IMR-90 (cell line): Measurements from ENCODE around the gene PAPSS2. TPM values are rescaled to one million over a fixed set of nuclear protein-coding genes. Genes with fewer than 3 reads are reported as not detected.

ENCODE experiments used
- ATAC-seq: fragments of 200-7000 bp; cut with Tn5 transposase; 2 replicates; pipeline ENCODE4 v1.9.1; 2020; ENCODE audit warnings: low read depth, mild to moderate bottlenecking, moderate library complexity
- BruUV-seq: library from RNA; stranded (reverse); fragments of 400-500 nt; replicated peaks from 2 replicates; lab custom pipeline; 2021; lab: Mats Ljungman, UMichigan
- CTCF ChIA-PET: fragments of 300-600 bp; formaldehyde crosslinking; extraction: SDS; loops from one replicate; lab custom pipeline; 2021; ENCODE audit warnings: antibody characterized with exemption; lab: Yijun Ruan, JAX
- POLR2A ChIA-PET: fragments of 300-600 bp; sonication (Branson Sonifier 250); formaldehyde crosslinking; loops from one replicate; lab custom pipeline; 2022; ENCODE audit warnings: antibody characterized with exemption; ENCODE audit not compliant: unreplicated experiment; lab: Charles Lee
- DNase-seq: peaks from one replicate; pipeline ENCODE4 v3.0.0; 2013
- H2AFZ ChIP-seq: replicated peaks from 2 replicates; pipeline ENCODE3; 2013; ENCODE audit warnings: low read length, mild to moderate bottlenecking; ENCODE audit not compliant: poor library complexity
- H2AK5ac ChIP-seq: 2 replicates; pipeline ENCODE4 v1.6.1; 2013; ENCODE audit warnings: low read depth, low read length, inconsistent platforms
- H2AK9ac ChIP-seq: replicated peaks from 2 replicates; pipeline ENCODE3; 2013; ENCODE audit warnings: mild to moderate bottlenecking, low read depth, low read length, moderate library complexity; ENCODE audit not compliant: poor library complexity
- H2BK120ac ChIP-seq: 2 replicates; pipeline ENCODE4 v1.6.1; 2013; ENCODE audit warnings: low read depth, low read length, inconsistent platforms
- H2BK15ac ChIP-seq: 3 replicates; pipeline ENCODE4 v1.6.1; 2013; ENCODE audit warnings: low read depth, low read length, inconsistent platforms
- H2BK20ac ChIP-seq: 2 replicates; pipeline ENCODE4 v1.6.1; 2013; ENCODE audit warnings: low read depth, mild to moderate bottlenecking, inconsistent platforms, low read length, moderate library complexity
- H2BK5ac ChIP-seq: 2 replicates; pipeline ENCODE4 v1.6.1; 2013; ENCODE audit warnings: mild to moderate bottlenecking, low read depth, low read length, inconsistent platforms; ENCODE audit not compliant: poor library complexity, severe bottlenecking
- H3K14ac ChIP-seq: replicated peaks from 2 replicates; pipeline ENCODE4 v1.6.1; 2013; ENCODE audit warnings: low read depth, low read length, inconsistent platforms
- H3K18ac ChIP-seq: 2 replicates; pipeline ENCODE4 v1.6.1; 2013; ENCODE audit warnings: low read depth, low read length, control low read depth
- H3K23ac ChIP-seq: 2 replicates; pipeline ENCODE4 v1.6.1; 2013; ENCODE audit warnings: low read depth, low read length, inconsistent platforms
- H3K27ac ChIP-seq: 2 replicates; pipeline ENCODE4 v1.5.1; 2013; ENCODE audit warnings: mild to moderate bottlenecking, control low read depth, low read length; ENCODE audit not compliant: insufficient read depth
- H3K27me3 ChIP-seq: 2 replicates; pipeline ENCODE4 v1.6.1; 2013; ENCODE audit warnings: low read length; ENCODE audit not compliant: control insufficient read depth, insufficient read depth
- H3K36me3 ChIP-seq: 2 replicates; pipeline ENCODE4 v1.6.1; 2013; ENCODE audit warnings: low read length, mixed read lengths; ENCODE audit not compliant: control insufficient read depth, insufficient read depth
- H3K4ac ChIP-seq: 2 replicates; pipeline ENCODE4 v1.6.1; 2013; ENCODE audit warnings: low read depth, low read length, inconsistent platforms
- H3K4me1 ChIP-seq: 2 replicates; pipeline ENCODE4 v1.6.1; 2013; ENCODE audit warnings: low read length, mixed read lengths; ENCODE audit not compliant: control insufficient read depth, insufficient read depth
- H3K4me2 ChIP-seq: 2 replicates; pipeline ENCODE4 v1.6.1; 2013; ENCODE audit warnings: low read depth, mild to moderate bottlenecking, control low read depth, low read length, moderate library complexity
- H3K4me3 ChIP-seq: 2 replicates; pipeline ENCODE4 v1.5.1; 2013; ENCODE audit warnings: low read depth, mild to moderate bottlenecking, control low read depth, low read length, moderate library complexity; ENCODE audit not compliant: insufficient read depth
- H3K56ac ChIP-seq: 2 replicates; pipeline ENCODE4 v1.6.1; 2013; ENCODE audit warnings: low read length, inconsistent platforms; ENCODE audit not compliant: insufficient read depth; ENCODE audit errors: extremely low read depth
- H3K79me1 ChIP-seq, 2 experiments: 2 replicates each; pipeline ENCODE4 v1.6.1; 2013; ENCODE audit warnings: low read length in 2 of 2, inconsistent platforms in 1 of 2, low read depth in 1 of 2
- H3K9ac ChIP-seq: 2 replicates; pipeline ENCODE4 v1.6.1; 2013; ENCODE audit warnings: low read depth, low read length, control low read depth
- H3K9me1 ChIP-seq: 2 replicates; pipeline ENCODE4 v1.6.1; 2013; ENCODE audit warnings: low read length, inconsistent platforms; ENCODE audit not compliant: insufficient read depth
- H3K9me3 ChIP-seq: 2 replicates; pipeline ENCODE4 v1.6.1; 2013; ENCODE audit warnings: low read length; ENCODE audit not compliant: control insufficient read depth, insufficient read depth
- H4K20me1 ChIP-seq: 2 replicates; pipeline ENCODE4 v1.6.1; 2013; ENCODE audit warnings: low read length, inconsistent platforms; ENCODE audit not compliant: insufficient read depth
- H4K5ac ChIP-seq: 2 replicates; pipeline ENCODE4 v1.6.1; 2013; ENCODE audit warnings: mild to moderate bottlenecking, low read depth, low read length, control low read depth
- H4K8ac ChIP-seq, 2 experiments: 2 replicates each; pipeline ENCODE4 v1.6.1; 2013; ENCODE audit warnings: low read depth in 2 of 2, low read length in 2 of 2, control low read depth in 1 of 2, inconsistent platforms in 1 of 2
- H4K91ac ChIP-seq: 2 replicates; pipeline ENCODE4 v1.6.1; 2013; ENCODE audit warnings: low read depth, low read length, inconsistent platforms; ENCODE audit not compliant: insufficient read depth
- BHLHE40 ChIP-seq: fragments of 150-350 bp; IDR thresholded peaks from 2 replicates; pipeline ENCODE4 v1.6.1; 2016; ENCODE audit warnings: mild to moderate bottlenecking, low read depth, low read length
- FOS ChIP-seq: fragments of 150-350 bp; IDR thresholded peaks from 2 replicates; pipeline ENCODE4 v1.6.1; 2016; ENCODE audit warnings: low read depth, low read length
- MAFK ChIP-seq: IDR thresholded peaks from 2 replicates; pipeline ENCODE4 v1.6.1; 2012; ENCODE audit warnings: low read depth, low read length, improper control_type of control experiment
- MXI1 ChIP-seq: IDR thresholded peaks from 2 replicates; pipeline ENCODE4 v1.6.1; 2012; ENCODE audit warnings: low read depth, mild to moderate bottlenecking, low read length, moderate library complexity, borderline replicate concordance
- NFE2L2 ChIP-seq: fragments of 150-350 bp; IDR thresholded peaks from 2 replicates; pipeline ENCODE4 v1.6.1; 2016; ENCODE audit warnings: low read depth, mild to moderate bottlenecking, low read length
- POLR2A ChIP-seq: IDR thresholded peaks from 2 replicates; pipeline ENCODE4 v1.6.1; 2012; ENCODE audit warnings: mild to moderate bottlenecking, low read depth, low read length
- RAD21 ChIP-seq: IDR thresholded peaks from 2 replicates; pipeline ENCODE4 v1.6.1; 2012; ENCODE audit warnings: low read length, improper control_type of control experiment
- RCOR1 ChIP-seq: IDR thresholded peaks from 2 replicates; pipeline ENCODE4 v1.6.1; 2012; ENCODE audit warnings: mild to moderate bottlenecking, low read length, improper control_type of control experiment; ENCODE audit not compliant: insufficient replicate concordance
- RFX5 ChIP-seq: IDR thresholded peaks from 2 replicates; pipeline ENCODE4 v1.8.0; 2012; ENCODE audit warnings: low read depth, mild to moderate bottlenecking, low read length, moderate library complexity
- SMC3 ChIP-seq: fragments of 150-350 bp; IDR thresholded peaks from 2 replicates; pipeline ENCODE4 v1.6.1; 2016; ENCODE audit warnings: low read depth, mild to moderate bottlenecking, antibody characterized with exemption, low read length, moderate library complexity
- WGBS, 2 experiments: methylation state at CpG; one replicate each; pipeline versions ENCODE4 v1.1.5 to v1.1.7; 2013; ENCODE audit warnings: missing lambda C conversion rate in 2 of 2; ENCODE audit not compliant: insufficient read length in 1 of 2; ENCODE audit errors: extremely low coverage in 2 of 2; 5-methylcytosine and 5-hydroxymethylcytosine counted together
- dilution Hi-C: fragments of 300-500 bp; cut with HindIII; formaldehyde crosslinking; loops from one replicate; pipeline ENCODE4 v1.14.3; 2018; ENCODE audit warnings: low sequenced_read_pairs; ENCODE audit not compliant: unreplicated experiment
- in situ Hi-C: fragments of 300-500 bp; cut with MboI; formaldehyde crosslinking; loops from 3 replicates; pipeline ENCODE4 v1.14.3; 2019; ENCODE audit warnings: low sequenced_read_pairs, inconsistent platforms, mixed read lengths
- intact Hi-C: fragments of 100-400 bp; cut with micrococcal nuclease; formaldehyde crosslinking; loops from 2 replicates; pipeline ENCODE4 v1.10.0; 2022
- polyA plus RNA-seq, 3 experiments: library from polyadenylated mRNA; depleted of rRNA; stranded (reverse); fragments of >200 nt; gene quantifications; 2 replicates each; pipeline ENCODE4 v1.2.3, GENCODE V29; 2012; ENCODE audit warnings: low replicate concordance in 1 of 3
- total RNA-seq: library from RNA; depleted of rRNA; stranded (reverse); fragments of >200 nt; gene quantifications from 2 replicates; pipeline ENCODE4 v1.2.3, GENCODE V29; 2012
- TF ChIP-seq, protein P1 (sequence below): fragments of 150-350 bp; IDR thresholded peaks from 2 replicates; pipeline ENCODE4 v1.6.1; 2016; ENCODE audit warnings: low read depth, mild to moderate bottlenecking, low read length, moderate library complexity, borderline replicate concordance
- TF ChIP-seq, protein P2 (sequence below): conservative IDR thresholded peaks from 2 replicates; pipeline ENCODE4 v1.5.1; 2012; ENCODE audit warnings: mild to moderate bottlenecking, low read depth, low read length, improper control_type of control experiment
- TF ChIP-seq, protein P3 (sequence below): fragments of 150-350 bp; IDR thresholded peaks from 2 replicates; pipeline ENCODE4 v1.6.1; 2017; ENCODE audit warnings: mild to moderate bottlenecking, antibody characterized with exemption, low read length, low read depth

The PAPSS2 gene
- total and polyA plus RNA-seq, 2 of the 4 experiments (the other 2 are of a cell fraction) = 55.0 to 63.3 TPM

DNA sequence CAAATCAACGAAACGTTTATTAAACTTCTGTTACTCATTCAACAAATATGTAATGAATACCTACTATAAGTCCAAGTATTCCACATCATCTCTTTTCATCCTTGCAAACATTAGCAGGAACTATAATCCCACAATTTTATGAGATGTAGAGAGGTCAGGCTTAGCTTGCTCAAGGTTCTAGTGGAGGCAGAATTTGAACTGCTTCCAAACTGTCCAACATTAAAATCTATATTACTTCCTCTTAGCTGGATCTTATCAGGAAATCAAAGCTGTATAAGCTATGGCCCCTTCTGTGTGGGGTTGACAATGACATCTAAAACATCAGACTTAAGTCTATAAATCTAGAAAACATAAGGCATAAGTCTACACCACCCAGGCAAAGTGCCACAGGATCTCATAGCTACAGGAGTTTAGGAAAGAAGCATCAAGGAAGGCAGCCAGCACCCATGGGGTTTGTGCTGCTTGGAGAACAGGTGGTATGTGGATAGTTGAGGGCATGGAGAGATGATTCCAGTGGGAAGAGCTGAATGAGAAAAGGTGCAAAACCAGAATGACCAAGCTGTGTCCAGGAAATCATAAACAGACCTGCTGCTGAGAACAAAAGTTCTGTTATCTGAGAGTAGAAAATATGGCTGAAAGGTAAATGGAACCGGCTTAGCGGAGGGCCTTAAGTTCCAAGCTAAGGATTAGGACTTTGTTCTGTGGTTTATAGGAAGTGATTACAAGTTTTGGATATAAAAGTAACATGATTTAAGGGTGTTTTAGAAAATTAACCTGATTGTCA lies 34.5 kb downstream of the PAPSS2 start (continued):
- no peak for TF ChIP-seq MXI1

DNA sequence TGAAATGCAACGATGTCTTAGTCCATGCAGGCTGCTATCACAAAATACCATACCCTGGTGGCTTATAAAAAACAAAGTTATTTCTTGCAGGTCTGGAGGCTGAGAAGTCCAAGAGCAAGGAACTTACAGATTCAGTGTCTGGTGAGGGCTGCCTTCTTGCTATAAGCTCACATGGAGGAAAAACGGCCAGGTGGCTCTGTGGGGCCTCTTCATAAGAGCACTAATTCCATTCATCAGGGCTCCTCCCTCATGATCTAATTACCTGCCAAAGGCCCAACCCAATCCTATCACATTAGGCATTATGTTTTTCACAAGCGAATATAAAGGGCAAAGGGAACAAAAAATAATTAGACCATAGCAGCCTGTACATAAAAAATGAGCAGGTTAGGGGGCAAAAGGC lies 35.4 kb downstream of the PAPSS2 start:
- no peak overlapping the region for H4K91ac ChIP-seq
- no peak overlapping the region for H2AK9ac ChIP-seq
- BruUV-seq = no TSS peak
- H4K5ac ChIP-seq = no peak overlapping the region
- no peak overlapping the region for H3K4me3 ChIP-seq
- ChIA-PET CTCF (no interaction called here), POLR2A (no interaction called here)
- dilution Hi-C loops = no loop called here
- DNase-seq = no peak
- H3K4me1 ChIP-seq = peaks cover 8% of the 10 kb centered on the region
- H3K4ac ChIP-seq = peak overlapping the region; percentile 18; the same call in 1 of the 2 replicates
- no peak overlapping the region for H3K23ac ChIP-seq
- no peak overlapping the region for H3K27ac ChIP-seq
- H3K18ac ChIP-seq = no peak overlapping the region
- no peak overlapping the region for H2BK5ac ChIP-seq
- no peak overlapping the region for H4K8ac ChIP-seq
- no peak overlapping the region for H2BK15ac ChIP-seq
- H2BK20ac ChIP-seq = no peak overlapping the region
- intact Hi-C loops = no loop called here
- no peak overlapping the region for H3K9ac ChIP-seq
- no peak overlapping the region for H2AK5ac ChIP-seq
- ATAC-seq = no peak
- H3K4me2 ChIP-seq = no peak overlapping the region
- no peaks in the 10 kb centered on the region for H3K27me3 ChIP-seq
- no peak overlapping the region for H2AFZ ChIP-seq
- no peaks in the 10 kb centered on the region for H3K9me3 ChIP-seq
- in situ Hi-C loops = no loop called here
- no peak overlapping the region for H2BK120ac ChIP-seq
- H3K56ac ChIP-seq = no peak overlapping the region
- peaks cover 17% of the 10 kb centered on the region; the same call in 1 of the 2 replicates for H4K20me1 ChIP-seq
- H3K36me3 ChIP-seq = no peaks in the 10 kb centered on the region
- no CpG with 5 or more reads among the region's 3 CpGs for WGBS, 2 experiments
- no peak overlapping the region for H3K14ac ChIP-seq
- H3K79me1 ChIP-seq = peaks cover 46 to 63% of the 10 kb centered on the region in 2 experiments
- TF ChIP-seq RCOR1 (no peak), FOS (no peak), MAFK (no peak), RFX5 (no peak), SMC3 (no peak), POLR2A (no peak), MXI1 (no peak), RAD21 (no peak), NFE2L2 (no peak), BHLHE40 (no peak)
- TF ChIP-seq, protein P1, sequence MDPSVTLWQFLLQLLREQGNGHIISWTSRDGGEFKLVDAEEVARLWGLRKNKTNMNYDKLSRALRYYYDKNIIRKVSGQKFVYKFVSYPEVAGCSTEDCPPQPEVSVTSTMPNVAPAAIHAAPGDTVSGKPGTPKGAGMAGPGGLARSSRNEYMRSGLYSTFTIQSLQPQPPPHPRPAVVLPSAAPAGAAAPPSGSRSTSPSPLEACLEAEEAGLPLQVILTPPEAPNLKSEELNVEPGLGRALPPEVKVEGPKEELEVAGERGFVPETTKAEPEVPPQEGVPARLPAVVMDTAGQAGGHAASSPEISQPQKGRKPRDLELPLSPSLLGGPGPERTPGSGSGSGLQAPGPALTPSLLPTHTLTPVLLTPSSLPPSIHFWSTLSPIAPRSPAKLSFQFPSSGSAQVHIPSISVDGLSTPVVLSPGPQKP = no peak
- TF ChIP-seq, protein P2, sequence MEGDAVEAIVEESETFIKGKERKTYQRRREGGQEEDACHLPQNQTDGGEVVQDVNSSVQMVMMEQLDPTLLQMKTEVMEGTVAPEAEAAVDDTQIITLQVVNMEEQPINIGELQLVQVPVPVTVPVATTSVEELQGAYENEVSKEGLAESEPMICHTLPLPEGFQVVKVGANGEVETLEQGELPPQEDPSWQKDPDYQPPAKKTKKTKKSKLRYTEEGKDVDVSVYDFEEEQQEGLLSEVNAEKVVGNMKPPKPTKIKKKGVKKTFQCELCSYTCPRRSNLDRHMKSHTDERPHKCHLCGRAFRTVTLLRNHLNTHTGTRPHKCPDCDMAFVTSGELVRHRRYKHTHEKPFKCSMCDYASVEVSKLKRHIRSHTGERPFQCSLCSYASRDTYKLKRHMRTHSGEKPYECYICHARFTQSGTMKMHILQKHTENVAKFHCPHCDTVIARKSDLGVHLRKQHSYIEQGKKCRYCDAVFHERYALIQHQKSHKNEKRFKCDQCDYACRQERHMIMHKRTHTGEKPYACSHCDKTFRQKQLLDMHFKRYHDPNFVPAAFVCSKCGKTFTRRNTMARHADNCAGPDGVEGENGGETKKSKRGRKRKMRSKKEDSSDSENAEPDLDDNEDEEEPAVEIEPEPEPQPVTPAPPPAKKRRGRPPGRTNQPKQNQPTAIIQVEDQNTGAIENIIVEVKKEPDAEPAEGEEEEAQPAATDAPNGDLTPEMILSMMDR = no peak
- TF ChIP-seq, protein P3, sequence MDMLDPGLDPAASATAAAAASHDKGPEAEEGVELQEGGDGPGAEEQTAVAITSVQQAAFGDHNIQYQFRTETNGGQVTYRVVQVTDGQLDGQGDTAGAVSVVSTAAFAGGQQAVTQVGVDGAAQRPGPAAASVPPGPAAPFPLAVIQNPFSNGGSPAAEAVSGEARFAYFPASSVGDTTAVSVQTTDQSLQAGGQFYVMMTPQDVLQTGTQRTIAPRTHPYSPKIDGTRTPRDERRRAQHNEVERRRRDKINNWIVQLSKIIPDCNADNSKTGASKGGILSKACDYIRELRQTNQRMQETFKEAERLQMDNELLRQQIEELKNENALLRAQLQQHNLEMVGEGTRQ = no peak
- peaks cover 12% of the 10 kb centered on the region for H3K9me1 ChIP-seq
